Activated T-helper 1 cell treated with anti-CD3 and anti-CD28 coated beads, Interleukin-2, amount 50 U/mL, for 16 hours (primary cell): ENCODE data around the gene HEATR9.

Source experiments
- DNase-seq, 2 donors: peaks; one replicate each; pipeline ENCODE4 v3.0.0-alpha.2; 2020; ENCODE audit warnings: low read depth in 1 of 2, low spot score in 1 of 2

HEATR9 gene

DNA sequence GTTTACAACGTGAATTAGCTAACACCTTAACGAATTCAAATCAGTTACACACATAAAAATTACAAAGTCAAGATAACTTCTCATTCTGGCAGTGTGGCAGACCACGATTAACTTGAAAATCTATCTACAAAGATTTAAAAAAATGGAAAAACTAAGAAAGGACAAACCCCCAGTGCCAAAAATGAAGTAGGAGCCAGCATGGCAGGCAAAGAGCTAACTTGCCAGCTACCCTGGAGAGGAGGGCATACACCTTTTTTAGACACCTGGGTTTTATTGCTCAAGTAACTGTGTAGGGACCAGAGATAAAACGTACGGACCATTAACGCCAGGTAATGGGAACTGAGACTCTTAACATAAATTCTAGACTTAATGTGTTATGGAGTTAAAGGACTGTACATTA lies 56.9 kb downstream of the HEATR9 start:
- DNase-seq = no peak

DNA sequence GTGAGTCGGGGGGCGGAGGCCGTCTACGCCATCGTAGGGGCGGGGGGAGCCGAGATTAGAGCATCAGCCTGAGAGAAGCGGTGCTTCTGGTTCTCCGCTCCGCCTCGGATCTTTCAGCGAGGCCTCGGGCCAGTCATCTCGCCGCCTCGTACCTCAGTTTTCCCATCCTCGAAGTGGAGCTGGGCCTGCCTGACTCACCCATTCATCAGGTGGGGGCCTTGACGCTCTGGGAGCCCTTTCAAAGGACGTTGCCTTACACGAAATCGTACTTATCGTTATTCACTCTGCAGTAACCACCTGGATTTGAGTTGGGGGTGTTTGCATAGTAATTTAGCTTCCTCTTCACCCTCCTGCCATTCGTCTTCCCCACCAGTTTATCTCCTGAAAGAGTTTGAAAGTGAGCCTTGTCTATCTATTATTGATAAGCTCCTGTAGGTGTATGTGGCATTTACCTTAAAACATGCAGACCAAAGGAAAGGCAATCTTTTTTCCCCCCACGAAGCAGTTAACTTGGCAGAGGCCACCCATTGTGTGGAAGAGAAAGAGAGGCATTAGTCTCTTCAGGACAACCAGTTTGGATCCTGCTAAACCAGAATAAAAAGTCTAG lies 58.7 kb downstream of the HEATR9 start:
- DNase-seq = no peak

DNA sequence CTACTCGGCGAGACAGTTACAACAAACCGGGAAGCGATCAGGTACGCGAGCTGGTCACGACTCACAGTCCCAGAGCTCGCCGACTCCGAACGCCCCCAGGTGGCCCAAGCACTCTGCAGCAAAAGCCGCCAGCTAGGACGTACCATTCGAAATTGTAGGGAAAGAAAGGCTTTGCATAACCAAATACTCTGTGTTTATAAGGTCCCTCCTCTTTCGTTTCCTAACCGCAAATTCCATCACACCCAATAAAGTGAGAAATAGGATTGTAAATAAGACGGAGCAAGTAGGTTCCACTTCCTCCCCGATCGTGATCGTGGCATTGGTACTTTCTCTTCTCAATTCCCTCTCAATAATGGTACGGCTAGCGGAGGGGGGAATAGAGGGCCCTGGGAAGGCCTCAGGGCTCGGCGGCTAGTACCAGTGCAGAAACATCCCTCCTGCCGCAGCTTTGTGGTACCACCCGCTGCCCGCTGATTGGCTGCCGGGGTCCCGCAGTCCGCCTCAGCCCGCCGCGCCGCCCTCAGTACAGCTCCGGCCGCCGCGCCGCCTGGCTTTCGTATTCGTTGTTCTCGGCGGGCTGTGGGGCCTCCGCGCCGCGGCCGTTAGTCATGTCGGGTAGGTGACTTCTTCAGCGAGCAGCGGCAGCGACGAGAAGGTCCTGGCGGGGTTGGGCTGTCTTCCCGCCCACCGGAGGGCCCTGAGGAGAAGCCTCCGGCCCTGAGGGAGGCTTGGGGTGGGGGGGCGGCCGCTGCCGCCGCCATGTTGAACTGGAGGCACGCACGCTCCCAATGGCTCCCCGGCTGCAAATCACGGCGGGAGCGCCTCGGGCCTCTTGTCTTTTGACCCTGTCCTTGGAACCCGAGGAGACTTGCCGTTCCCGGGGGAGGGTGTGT lies 59.5 kb downstream of the HEATR9 start, which contains the start of gene TAF15:
Gene TAF15 (plus strand): TSS at position 523 of the 893 bp plus-strand sequence. CDS start 86 bp downstream, at position 609.
- DNase-seq = peak; percentile 87 to 91

GRCh38 chr17:35808240-35808961 lies 60.3 kb downstream of the HEATR9 start:
- DNase-seq = no peak

DNA sequence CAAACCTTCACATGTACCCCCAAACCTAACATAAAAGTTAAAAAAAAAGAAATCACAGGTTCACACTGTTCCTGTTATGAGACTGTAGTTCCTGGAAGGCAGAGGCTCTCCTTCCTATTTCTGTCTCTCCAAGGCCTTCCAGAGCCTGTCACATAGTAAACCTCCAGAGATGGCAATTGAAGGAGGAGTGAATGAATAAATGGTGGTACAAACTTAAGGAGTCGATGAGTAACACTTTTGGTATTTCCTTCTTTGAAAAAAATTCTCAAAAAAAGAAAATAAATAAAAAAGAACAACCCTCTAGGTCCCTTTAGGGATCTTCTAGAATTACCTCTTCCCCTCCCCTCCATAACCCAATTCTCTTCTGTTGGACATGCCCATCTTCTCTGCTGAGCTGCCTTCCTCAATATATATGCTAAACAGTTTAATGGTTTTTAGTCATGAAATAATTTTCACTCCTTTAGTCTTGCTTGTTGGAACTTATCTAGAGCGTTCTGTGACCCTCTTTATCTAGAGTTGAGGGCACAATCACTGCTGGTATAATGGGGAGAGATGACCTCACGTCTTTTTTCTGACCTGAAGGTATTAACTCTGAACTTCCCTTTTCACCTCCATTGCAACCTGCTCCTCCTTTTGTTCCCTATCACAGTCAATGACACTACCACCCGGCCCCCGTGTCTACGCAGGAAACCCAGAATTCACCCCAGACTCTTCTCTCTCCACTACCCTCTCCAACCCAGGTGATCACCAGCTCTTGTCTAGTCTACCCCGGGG lies 61.1 kb downstream of the HEATR9 start:
- no peak for DNase-seq
